Adrenal gland (tissue), 12 donors: ENCODE data around the gene SHB. TPM values are rescaled to one million over a fixed set of nuclear protein-coding genes. Genes with fewer than 3 reads are reported as not detected.

ENCODE experiments used
- DNase-seq, 7 donors: peaks; one replicate each; pipeline ENCODE4 v3.0.0-alpha.2; 2019 to 2020
- H3K27ac ChIP-seq, 5 donors: fragments of 200-600 bp; sonication (generic) in 4 of 5; 1 replicate in 3 of 5; 2 replicates in 2 of 5; pipeline versions ENCODE4 v1.5.1 to v1.8.0; 2016 to 2020; ENCODE audit warnings: mild to moderate bottlenecking in 1 of 5
- H3K27me3 ChIP-seq: fragments of 200-600 bp; 2 replicates; pipeline ENCODE4 v1.8.0; 2021
- H3K36me3 ChIP-seq, 2 donors: fragments of 200-600 bp; replicated peaks in 1 of 2; 1 replicate in 1 of 2; 2 replicates in 1 of 2; pipeline versions ENCODE4 v1.5.1 to v1.8.0; 2018 to 2022
- H3K4me1 ChIP-seq, 2 donors: fragments of 200-600 bp; replicated peaks in 1 of 2; 1 replicate in 1 of 2; 2 replicates in 1 of 2; pipeline versions ENCODE4 v1.5.1 to v1.8.0; 2018 to 2021
- H3K4me3 ChIP-seq, 4 donors: fragments of 200-600 bp; sonication (generic) in 3 of 4; one replicate each; pipeline ENCODE4 v1.5.1; 2016 to 2018
- H3K9me3 ChIP-seq, 3 donors: fragments of 200-600 bp; sonication (generic) in 1 of 3; replicated peaks in 1 of 3; 1 replicate in 2 of 3; 2 replicates in 1 of 3; pipeline versions ENCODE4 v1.5.1 to v1.8.0; 2016 to 2021
- CTCF ChIP-seq, 6 experiments: fragments of 450-650 bp in 4 of 6; fragments of 200-600 bp in 2 of 6; sonication (generic) in 1 of 6; IDR thresholded peaks; 1 replicate in 5 of 6; 2 replicates in 1 of 6; pipeline versions ENCODE4 v1.5.1 to v1.8.0; 2016 to 2021; ENCODE audit warnings: antibody characterized with exemption in 6 of 6, mild to moderate bottlenecking in 2 of 6, moderate library complexity in 1 of 6
- POLR2A ChIP-seq, 2 donors: fragments of 450-650 bp; IDR thresholded peaks; one replicate each; pipeline ENCODE4 v1.6.1; 2017; ENCODE audit warnings: antibody characterized with exemption in 2 of 2, mild to moderate bottlenecking in 2 of 2, moderate library complexity in 1 of 2
- WGBS, 4 donors: extraction: QIAGEN DNeasy Blood & Tissue Kit in 2 of 4; methylation state at CpG; one replicate each; pipeline versions ENCODE4 v1.1.5 to v1.1.7; 2013 to 2017; 5-methylcytosine and 5-hydroxymethylcytosine counted together
- intact Hi-C, 2 donors: fragments of 100-400 bp; cut with DNase I; formaldehyde crosslinking; loops; one replicate each; pipeline versions ENCODE4 v1.14.1 to v1.15.0; 2022 to 2023
- polyA plus RNA-seq, 3 donors: library from polyadenylated mRNA; stranded (reverse); fragments of 200-250 nt in 2 of 3; fragments of 350-450 nt in 1 of 3; fragmentation: Illumina TruSeq in 1 of 3; extraction: RNeasy Lipid Tissue Mini Kit (QIAGEN cat#74804) in 1 of 3; gene quantifications; one replicate each; pipeline ENCODE4 v1.2.3, GENCODE V29; 2013 to 2014
- total RNA-seq, 9 donors: library from RNA; depleted of rRNA in 4 of 9; stranded (reverse); fragments of >200 nt in 4 of 9; fragments of 120-200 nt in 1 of 9; fragmentation: NEBNext Ultra II Directional in 1 of 9; extraction: Animal tissue kit (Norgen Biotek cat#: 25700) in 1 of 9; gene quantifications; one replicate each; pipeline versions ENCODE4 v1.1.0 to v1.2.4, GENCODE V29; 2013 to 2023
- donor health status: healthy with polysubstance abuse.
- donor health status: Bipolar disorder and iron deficiency.
- donor health status: DM: yes; HTN: yes; CAD: no.
- donor health status: DM: no; HTN: no; CAD: no.
- donor health status: DM: no; HTN: no; CAD: no.
- donor health status: DM: yes; HTN: yes; CAD: no.

SHB gene
- total and polyA plus RNA-seq, 12 donors: 3.2 to 21.2 (median 11.1) TPM

GRCh38 chr9:37928552-37929430, 140.2 kb downstream of the SHB start:
- Histone ChIP-seq H3K36me3 (no peaks in the 10 kb centered on the region), H3K4me3 (no peak overlapping the region), H3K4me1 (peaks cover 6 to 19% of the 10 kb centered on the region in 2 donors), H3K27me3 (no peaks in the 10 kb centered on the region), H3K9me3 (peaks cover 0 to 6% (median 0%) of the 10 kb centered on the region in 3 donors), H3K27ac (no peak overlapping the region)
- DNase-seq: no peak
- intact Hi-C loops: loop anchor here in 1 of 2 donors (5.0 kb wide), 1 partner anchor 59 kb away; no protein-coding TSS in a partner anchor
- WGBS, 4 donors: 84 to 89% (median 88%) methylated on average over 14 to 20 of the region's 20 CpGs
- TF ChIP-seq CTCF (IDR thresholded peaks at IDR 0.05) (no peak), POLR2A (IDR thresholded peaks at IDR 0.05) (no peak)

GRCh38 chr9:37927601-37928551, 141.2 kb downstream of the SHB start:
- 78 to 89% (median 82%) methylated on average over 9 to 13 of the region's 13 CpGs for WGBS, 4 donors
- intact Hi-C loops: loop anchor here in 1 of 2 donors (5.0 kb wide), 1 partner anchor 59 kb away; no protein-coding TSS in a partner anchor
- H3K27me3 ChIP-seq: no peaks in the 10 kb centered on the region
- no peak overlapping the region for H3K4me3 ChIP-seq
- DNase-seq: no peak
- peaks cover 0 to 6% (median 0%) of the 10 kb centered on the region in 3 donors for H3K9me3 ChIP-seq
- peaks cover 6 to 19% of the 10 kb centered on the region in 2 donors for H3K4me1 ChIP-seq
- no peaks in the 10 kb centered on the region for H3K36me3 ChIP-seq
- TF ChIP-seq CTCF (IDR thresholded peaks at IDR 0.05) (no peak), POLR2A (IDR thresholded peaks at IDR 0.05) (no peak)
- no peak overlapping the region for H3K27ac ChIP-seq

- no peaks in the 10 kb centered on the region for H3K36me3 ChIP-seq
- intact Hi-C loops: loop anchor here in 1 of 2 donors (5.0 kb wide), 1 partner anchor 60 kb away; no protein-coding TSS in a partner anchor
Measured at GRCh38 chr9:37927132-37927531, 141.9 kb downstream of the SHB start.

More at GRCh38 chr9:37927132-37927531, 141.9 kb downstream of the SHB start:
- Histone ChIP-seq H3K27me3 (no peaks in the 10 kb centered on the region), H3K4me1 (peaks cover 6 to 24% of the 10 kb centered on the region in 2 donors), H3K4me3 (no peak overlapping the region), H3K9me3 (peaks cover 0 to 6% (median 0%) of the 10 kb centered on the region in 3 donors), H3K27ac (no peak overlapping the region)
- 69 to 82% (median 78%) methylated on average over 8 to 9 of the region's 9 CpGs for WGBS, 4 donors
- TF ChIP-seq CTCF (IDR thresholded peaks at IDR 0.05): no peak
- TF ChIP-seq POLR2A (IDR thresholded peaks at IDR 0.05): no peak
- no peak for DNase-seq
